B cell (primary cell): ENCODE results near the gene TMEM109. TPM values are rescaled to one million over a fixed set of nuclear protein-coding genes. Genes with fewer than 3 reads are reported as not detected.

Experiments used
- ATAC-seq: fragments of 200-7000 bp; cut with Tn5 transposase; one replicate; pipeline ENCODE4 v1.10.0; 2021; ENCODE audit warnings: low read depth, mild to moderate bottlenecking, moderate number of reproducible peaks, moderate library complexity
- CTCF ChIA-PET: fragments of 350-600 bp; sonication (Branson Sonifier 250); formaldehyde crosslinking; loops from one replicate; lab custom pipeline; 2021; ENCODE audit warnings: antibody characterized with exemption, inconsistent platforms; lab: Charles Lee
- POLR2A ChIA-PET: fragments of 350-600 bp; sonication (Branson Sonifier 250); formaldehyde crosslinking; loops from one replicate; lab custom pipeline; 2021; ENCODE audit warnings: antibody characterized with exemption; lab: Charles Lee
- DNase-seq: peaks from one replicate; pipeline ENCODE4 v3.0.0; 2013
- H2AFZ ChIP-seq: 2 replicates; pipeline ENCODE4 v1.6.1; 2012; ENCODE audit warnings: mild to moderate bottlenecking, low read depth, low read length; ENCODE audit not compliant: insufficient read depth, poor library complexity, severe bottlenecking
- H3K27ac ChIP-seq, 2 donors: 1 replicate in 1 of 2; 2 replicates in 1 of 2; pipeline ENCODE4 v1.5.1; 2012 to 2013; ENCODE audit warnings: low read length in 2 of 2, mild to moderate bottlenecking in 2 of 2, moderate library complexity in 1 of 2
- H3K27me3 ChIP-seq, 4 experiments: fragments of 200-600 bp in 1 of 4; sonication (generic) in 1 of 4; replicated peaks in 1 of 4; 1 replicate in 2 of 4; 2 replicates in 2 of 4; pipeline versions ENCODE4 v1.6.1 to v1.7.0; 2013 to 2016; ENCODE audit warnings: low read length in 3 of 4, mild to moderate bottlenecking in 2 of 4, mixed read lengths in 1 of 4, moderate library complexity in 1 of 4; ENCODE audit not compliant: insufficient read depth in 4 of 4, control insufficient read depth in 3 of 4; ENCODE audit errors: control extremely low read depth in 1 of 4
- H3K36me3 ChIP-seq, 2 experiments: replicated peaks in 1 of 2; 1 replicate in 1 of 2; 2 replicates in 1 of 2; pipeline versions ENCODE4 v1.6.1 to v1.7.1; 2013; ENCODE audit warnings: low read length in 1 of 2; ENCODE audit not compliant: insufficient read depth in 2 of 2, control insufficient read depth in 1 of 2; ENCODE audit errors: control extremely low read depth in 1 of 2, extremely low read depth in 1 of 2
- H3K4me1 ChIP-seq, 2 donors: fragments of 200-600 bp in 1 of 2; sonication (generic) in 1 of 2; 1 replicate in 1 of 2; 2 replicates in 1 of 2; pipeline versions ENCODE4 v1.5.1 to v1.6.1; 2013 to 2017; ENCODE audit warnings: low read length in 2 of 2; ENCODE audit not compliant: control insufficient read depth in 2 of 2, insufficient read depth in 2 of 2
- H3K4me2 ChIP-seq: replicated peaks from 2 replicates; pipeline ENCODE3; 2012; ENCODE audit warnings: mild to moderate bottlenecking, low read depth, low read length; ENCODE audit not compliant: poor library complexity, severe bottlenecking
- H3K4me3 ChIP-seq, 5 experiments: fragments of 200-600 bp in 1 of 5; sonication (generic) in 1 of 5; 1 replicate in 3 of 5; 2 replicates in 2 of 5; pipeline versions ENCODE4 v1.5.1 to v1.7.0; 2011 to 2016; ENCODE audit warnings: low read length in 4 of 5, mild to moderate bottlenecking in 4 of 5, low read depth in 2 of 5, control low read depth in 1 of 5, moderate library complexity in 1 of 5; ENCODE audit not compliant: insufficient read depth in 1 of 5; ENCODE audit errors: control extremely low read depth in 1 of 5, extremely low read depth in 1 of 5
- H3K79me2 ChIP-seq: fragments of 200-600 bp; sonication (generic); one replicate; pipeline ENCODE4 v1.6.0; 2016; ENCODE audit warnings: low read length; ENCODE audit not compliant: control insufficient read depth, insufficient read depth
- H3K9ac ChIP-seq: fragments of 200-600 bp; sonication (generic); 2 replicates; pipeline ENCODE4 v1.6.1; 2017; ENCODE audit warnings: mild to moderate bottlenecking, low read length, moderate library complexity
- H3K9me3 ChIP-seq, 3 donors: one replicate each; pipeline versions ENCODE4 v1.6.1 to v1.7.1; 2013; ENCODE audit warnings: low read length in 2 of 3; ENCODE audit not compliant: control insufficient read depth in 2 of 3, insufficient read depth in 1 of 3; ENCODE audit errors: control extremely low read depth in 1 of 3
- H4K20me1 ChIP-seq: 2 replicates; pipeline ENCODE4 v1.6.0; 2012; ENCODE audit warnings: mild to moderate bottlenecking, low read length; ENCODE audit not compliant: insufficient read depth, control insufficient read depth, poor library complexity, severe bottlenecking
- H3K27ac Mint-ChIP-seq: one replicate; pipeline ENCODE4 v1.8.0; 2021; ENCODE audit warnings: mixed read lengths
- H3K27me3 Mint-ChIP-seq: one replicate; pipeline ENCODE4 v1.8.0; 2021; ENCODE audit warnings: mixed read lengths
- H3K4me1 Mint-ChIP-seq: one replicate; pipeline ENCODE4 v1.8.0; 2021; ENCODE audit warnings: mixed read lengths
- H3K4me3 Mint-ChIP-seq: one replicate; pipeline ENCODE4 v1.8.0; 2021; ENCODE audit warnings: mixed read lengths
- H3K9me3 Mint-ChIP-seq: one replicate; pipeline ENCODE4 v1.8.0; 2022; ENCODE audit warnings: mixed read lengths; ENCODE audit not compliant: insufficient read depth
- EZH2 ChIP-seq: IDR thresholded peaks from 2 replicates; pipeline ENCODE4 v1.6.1; 2012; ENCODE audit warnings: borderline replicate concordance, low read depth, mild to moderate bottlenecking, moderate library complexity, low read length; ENCODE audit not compliant: insufficient read depth, poor library complexity, severe bottlenecking
- WGBS: methylation state at CpG from one replicate; pipeline ENCODE4 v1.1.5; 2013; ENCODE audit warnings: missing lambda C conversion rate; ENCODE audit not compliant: insufficient coverage; 5-methylcytosine and 5-hydroxymethylcytosine counted together
- intact Hi-C: fragments of 100-400 bp; cut with micrococcal nuclease; formaldehyde crosslinking; loops from one replicate; pipeline ENCODE4 v1.10.0; 2022
- polyA plus RNA-seq: library from polyadenylated mRNA; depleted of rRNA; stranded (reverse); fragments of >200 nt; gene quantifications from 2 replicates; pipeline ENCODE4 v1.2.3, GENCODE V29; 2012
- total RNA-seq, 2 donors: library from RNA; stranded (reverse); fragments of 120-200 nt in 1 of 2; gene quantifications; 1 replicate in 1 of 2; 2 replicates in 1 of 2; pipeline versions ENCODE4 v1.2.3 to v1.2.4, GENCODE V29; 2013 to 2022
- TF ChIP-seq, protein P1 (sequence below): fragments of 200-600 bp; IDR thresholded peaks from one replicate; pipeline ENCODE4 v1.8.0; 2022; ENCODE audit warnings: antibody characterized with exemption, mild to moderate bottlenecking

The TMEM109 gene
- total and polyA plus RNA-seq, 2 donors (not counting 1 experiment from before 2014, with no cell fraction given): 32.0 to 99.4 TPM

DNA sequence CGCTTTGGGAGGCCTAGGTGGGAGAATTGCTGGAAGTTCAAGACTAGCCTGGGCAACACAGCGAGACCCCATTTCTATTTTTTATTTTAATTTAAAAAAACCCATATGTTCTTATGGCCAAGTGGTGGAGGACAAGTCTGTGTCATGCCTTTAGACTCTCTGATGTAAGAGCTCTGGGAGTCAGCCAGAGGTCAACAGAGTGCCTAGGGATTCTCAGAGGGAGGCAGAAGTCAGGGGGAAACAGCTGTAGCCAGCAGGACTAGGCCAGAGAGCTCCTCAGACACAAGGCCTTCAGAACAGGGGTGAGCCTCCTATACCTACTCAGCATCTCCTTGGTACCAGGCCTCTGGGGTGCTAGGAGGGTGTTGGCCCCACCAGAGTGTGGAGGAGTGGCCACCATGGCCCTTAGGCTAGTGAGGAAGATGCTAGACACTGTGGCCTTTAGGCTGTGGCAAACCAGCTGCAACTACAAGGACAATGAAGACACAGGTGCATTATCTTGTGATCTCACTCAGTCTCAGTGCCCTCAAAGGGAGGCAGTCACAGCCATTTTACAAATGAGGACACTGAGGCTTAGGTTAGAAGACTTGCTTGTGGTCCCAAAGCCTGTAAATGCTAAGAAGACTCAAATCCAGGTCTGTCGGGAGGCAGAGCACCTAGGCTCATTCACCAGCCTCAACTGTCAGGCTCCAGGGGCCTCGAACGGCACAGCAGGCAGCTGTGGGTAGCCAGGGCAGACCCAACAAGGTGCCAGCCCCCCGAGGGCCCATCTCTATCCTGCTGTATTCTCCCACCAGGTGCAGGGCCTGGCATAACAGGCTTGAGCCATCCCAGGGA lies 41.6 kb upstream of the TMEM109 start:
- H3K27me3 ChIP-seq: no peaks in the 10 kb centered on the region
- H3K4me3 ChIP-seq: no peak overlapping the region
- no peaks in the 10 kb centered on the region for H3K36me3 ChIP-seq
- no peak for DNase-seq
- H3K79me2 ChIP-seq: no peaks in the 10 kb centered on the region
- no peaks in the 10 kb centered on the region for H3K4me1 ChIP-seq
- TF ChIP-seq, protein P1, sequence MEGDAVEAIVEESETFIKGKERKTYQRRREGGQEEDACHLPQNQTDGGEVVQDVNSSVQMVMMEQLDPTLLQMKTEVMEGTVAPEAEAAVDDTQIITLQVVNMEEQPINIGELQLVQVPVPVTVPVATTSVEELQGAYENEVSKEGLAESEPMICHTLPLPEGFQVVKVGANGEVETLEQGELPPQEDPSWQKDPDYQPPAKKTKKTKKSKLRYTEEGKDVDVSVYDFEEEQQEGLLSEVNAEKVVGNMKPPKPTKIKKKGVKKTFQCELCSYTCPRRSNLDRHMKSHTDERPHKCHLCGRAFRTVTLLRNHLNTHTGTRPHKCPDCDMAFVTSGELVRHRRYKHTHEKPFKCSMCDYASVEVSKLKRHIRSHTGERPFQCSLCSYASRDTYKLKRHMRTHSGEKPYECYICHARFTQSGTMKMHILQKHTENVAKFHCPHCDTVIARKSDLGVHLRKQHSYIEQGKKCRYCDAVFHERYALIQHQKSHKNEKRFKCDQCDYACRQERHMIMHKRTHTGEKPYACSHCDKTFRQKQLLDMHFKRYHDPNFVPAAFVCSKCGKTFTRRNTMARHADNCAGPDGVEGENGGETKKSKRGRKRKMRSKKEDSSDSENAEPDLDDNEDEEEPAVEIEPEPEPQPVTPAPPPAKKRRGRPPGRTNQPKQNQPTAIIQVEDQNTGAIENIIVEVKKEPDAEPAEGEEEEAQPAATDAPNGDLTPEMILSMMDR: no peak
- TF ChIP-seq EZH2: no peak
- no peak for ATAC-seq
- ChIA-PET POLR2A (no interaction called here), CTCF (interaction anchor here (1.0 to 1.3 kb wide), 3 partner anchors 15 to 41 kb away, joined by 3 to 4 read pairs (median 3); no protein-coding TSS in a partner anchor)
- no peak overlapping the region for H3K27ac Mint-ChIP-seq
- H3K9me3 ChIP-seq: no peaks in the 10 kb centered on the region
- H3K27me3 Mint-ChIP-seq: no peaks in the 10 kb centered on the region
- no peak overlapping the region for H3K4me2 ChIP-seq
- H3K9me3 Mint-ChIP-seq: no peaks in the 10 kb centered on the region
- intact Hi-C loops: no loop called here
- H3K4me1 Mint-ChIP-seq: no peaks in the 10 kb centered on the region
- H3K9ac ChIP-seq: no peak overlapping the region
- no peak overlapping the region for H2AFZ ChIP-seq
- H3K27ac ChIP-seq: no peak overlapping the region
- H4K20me1 ChIP-seq: no peaks in the 10 kb centered on the region
- H3K4me3 Mint-ChIP-seq: no peak overlapping the region
- WGBS: 93% methylated on average over 2 of the region's 6 CpGs

DNA sequence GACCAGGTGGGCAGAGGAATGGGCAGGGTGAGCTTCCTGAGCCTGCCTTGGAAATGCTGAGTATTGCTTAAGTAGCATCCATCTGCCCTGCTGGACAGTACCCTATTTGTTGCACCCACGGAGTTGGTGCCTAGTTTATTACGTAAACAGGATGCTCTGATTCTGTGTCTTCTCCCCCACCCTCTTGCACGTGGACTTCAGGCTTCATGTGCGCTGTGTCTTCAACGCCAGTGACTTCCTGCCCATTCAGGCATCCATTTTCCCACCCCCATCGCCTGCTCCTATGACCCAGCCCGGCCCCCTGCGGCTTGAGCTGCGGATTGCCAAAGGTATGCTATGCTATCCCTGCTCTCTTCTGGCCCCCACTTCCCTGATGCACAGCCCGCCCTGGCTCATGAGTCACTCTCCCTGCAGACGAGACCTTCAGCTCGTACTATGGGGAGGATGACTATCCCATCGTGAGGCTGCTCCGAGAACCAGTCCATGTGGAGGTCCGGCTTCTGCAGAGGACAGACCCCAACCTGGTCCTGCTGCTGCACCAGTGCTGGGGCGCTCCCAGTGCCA lies 40.9 kb upstream of the TMEM109 start:
- Mint-ChIP-seq H3K9me3 (no peaks in the 10 kb centered on the region), H3K27ac (no peak overlapping the region), H3K27me3 (no peaks in the 10 kb centered on the region), H3K4me1 (no peaks in the 10 kb centered on the region), H3K4me3 (no peak overlapping the region)
- ATAC-seq (no peak), DNase-seq (no peak)
- Histone ChIP-seq H3K79me2 (no peaks in the 10 kb centered on the region), H4K20me1 (no peaks in the 10 kb centered on the region), H3K4me2 (no peak overlapping the region), H3K4me3 (no peak overlapping the region), H3K9me3 (no peaks in the 10 kb centered on the region), H3K27ac (no peak overlapping the region), H3K36me3 (no peaks in the 10 kb centered on the region), H3K4me1 (no peaks in the 10 kb centered on the region), H3K9ac (no peak overlapping the region), H3K27me3 (no peaks in the 10 kb centered on the region), H2AFZ (no peak overlapping the region)
- 95% methylated on average over 16 of the region's 16 CpGs for WGBS
- intact Hi-C loops: no loop called here
- TF ChIP-seq EZH2: no peak
- TF ChIP-seq, protein P1: no peak
- ChIA-PET CTCF (no interaction called here), POLR2A (no interaction called here)
